MM.1S (cell line): ENCODE measurements around the gene CLDND1.

ENCODE experiments used
- DNase-seq: peaks from one replicate; pipeline ENCODE4 v3.0.0-alpha.2; 2015
- H2AFZ ChIP-seq: fragments of 300-600 bp; sonication (generic); 2 replicates; pipeline ENCODE4 v1.6.0; 2016; ENCODE audit warnings: antibody characterized with exemption, low read length
- H3F3A ChIP-seq: fragments of 300-600 bp; sonication (generic); 2 replicates; pipeline ENCODE4 v1.6.1; 2016; ENCODE audit warnings: mild to moderate bottlenecking, antibody characterized with exemption, low read length, moderate library complexity, mixed read lengths; ENCODE audit not compliant: insufficient read depth
- H3K27ac ChIP-seq: fragments of 300-600 bp; sonication (generic); 2 replicates; pipeline ENCODE4 v1.5.1; 2016; ENCODE audit warnings: mild to moderate bottlenecking, low read length
- H3K27me3 ChIP-seq: fragments of 300-600 bp; sonication (generic); replicated peaks from 2 replicates; pipeline ENCODE4 v1.6.0; 2016; ENCODE audit warnings: low read length; ENCODE audit not compliant: insufficient read depth
- H3K36me3 ChIP-seq: fragments of 300-600 bp; sonication (generic); replicated peaks from 2 replicates; pipeline ENCODE4 v1.6.1; 2016; ENCODE audit warnings: mild to moderate bottlenecking, low read length, mixed read lengths; ENCODE audit not compliant: insufficient read depth
- H3K4me1 ChIP-seq: fragments of 300-600 bp; sonication (generic); 2 replicates; pipeline ENCODE4 v1.6.1; 2016; ENCODE audit warnings: low read length, mixed read lengths
- H3K4me2 ChIP-seq: fragments of 300-600 bp; sonication (generic); 2 replicates; pipeline ENCODE4 v1.6.0; 2016; ENCODE audit warnings: low read depth, low read length
- H3K4me3 ChIP-seq: fragments of 300-600 bp; sonication (generic); 2 replicates; pipeline ENCODE4 v1.5.1; 2016; ENCODE audit warnings: low read length, mixed read lengths
- H3K79me2 ChIP-seq: fragments of 300-600 bp; sonication (generic); 2 replicates; pipeline ENCODE4 v1.6.1; 2016; ENCODE audit warnings: mixed run types, low read length, mixed read lengths
- H3K9ac ChIP-seq: fragments of 300-600 bp; sonication (generic); 2 replicates; pipeline ENCODE4 v1.6.1; 2016; ENCODE audit warnings: low read length, mixed read lengths
- H3K9me2 ChIP-seq: fragments of 300-600 bp; sonication (generic); replicated peaks from 2 replicates; pipeline ENCODE4 v1.6.1; 2016; ENCODE audit warnings: mild to moderate bottlenecking, low read length, mixed read lengths; ENCODE audit not compliant: insufficient read depth
- H3K9me3 ChIP-seq: fragments of 300-600 bp; sonication (generic); replicated peaks from 2 replicates; pipeline ENCODE4 v1.6.1; 2016; ENCODE audit warnings: mild to moderate bottlenecking, low read length, mixed read lengths; ENCODE audit not compliant: insufficient read depth
- H4K20me1 ChIP-seq: fragments of 300-600 bp; sonication (generic); 2 replicates; pipeline ENCODE4 v1.6.1; 2016; ENCODE audit warnings: mild to moderate bottlenecking, low read length, moderate library complexity, mixed read lengths; ENCODE audit not compliant: insufficient read depth
- CTCF ChIP-seq: fragments of 300-600 bp; sonication (generic); IDR thresholded peaks from 2 replicates; pipeline ENCODE4 v1.5.1; 2016; ENCODE audit warnings: antibody characterized with exemption, low read length, mixed read lengths
- EZH2 ChIP-seq: fragments of 300-600 bp; sonication (generic); optimal IDR thresholded peaks from 2 replicates; pipeline ENCODE3; 2017; ENCODE audit warnings: low read depth, mild to moderate bottlenecking, antibody characterized with exemption, low read length, mixed read lengths
- EZH2phosphoT487 ChIP-seq: fragments of 300-600 bp; sonication (generic); IDR thresholded peaks from 2 replicates; pipeline ENCODE4 v1.6.1; 2018; ENCODE audit warnings: antibody characterized with exemption, low read length

CLDND1 gene

GRCh38 chr3:98551236-98551635 is 28.5 kb upstream of the CLDND1 start:
- no peaks in the 10 kb centered on the region for H3K36me3 ChIP-seq
- DNase-seq = no peak
- no peak overlapping the region for H3K4me2 ChIP-seq
- H2AFZ ChIP-seq = no peak overlapping the region
- no peaks in the 10 kb centered on the region for H3K79me2 ChIP-seq
- H3K9me2 ChIP-seq = no peaks in the 10 kb centered on the region
- TF ChIP-seq EZH2phosphoT487 (no peak), CTCF (no peak), EZH2 (no peak)
- no peak overlapping the region for H3K27ac ChIP-seq
- H3K4me1 ChIP-seq = peaks cover 10% of the 10 kb centered on the region
- no peak overlapping the region for H3K4me3 ChIP-seq
- H3F3A ChIP-seq = peaks cover 19% of the 10 kb centered on the region
- H3K9me3 ChIP-seq = no peaks in the 10 kb centered on the region
- H3K27me3 ChIP-seq = no peaks in the 10 kb centered on the region
- H4K20me1 ChIP-seq = no peaks in the 10 kb centered on the region
- H3K9ac ChIP-seq = no peak overlapping the region

GRCh38 chr3:98550833-98551232 is 28.1 kb upstream of the CLDND1 start:
- Histone ChIP-seq H3K9ac (no peak overlapping the region), H3F3A (peaks cover 19% of the 10 kb centered on the region), H4K20me1 (no peaks in the 10 kb centered on the region), H3K27me3 (no peaks in the 10 kb centered on the region), H3K4me3 (no peak overlapping the region), H3K9me2 (no peaks in the 10 kb centered on the region), H3K4me1 (peaks cover 13% of the 10 kb centered on the region), H3K4me2 (no peak overlapping the region), H3K9me3 (no peaks in the 10 kb centered on the region), H3K27ac (no peak overlapping the region), H2AFZ (no peak overlapping the region), H3K79me2 (no peaks in the 10 kb centered on the region), H3K36me3 (no peaks in the 10 kb centered on the region)
- TF ChIP-seq EZH2 (no peak), CTCF (no peak), EZH2phosphoT487 (no peak)
- no peak for DNase-seq

- H3K9me3 ChIP-seq = no peaks in the 10 kb centered on the region
- H3K27ac ChIP-seq = no peak overlapping the region
- no peak overlapping the region for H3K4me3 ChIP-seq
- H3K36me3 ChIP-seq = no peaks in the 10 kb centered on the region
- no peak overlapping the region for H2AFZ ChIP-seq
- H3K4me2 ChIP-seq = no peak overlapping the region
- H4K20me1 ChIP-seq = no peaks in the 10 kb centered on the region
- peaks cover 7% of the 10 kb centered on the region for H3F3A ChIP-seq
- TF ChIP-seq CTCF (no peak), EZH2phosphoT487 (no peak), EZH2 (no peak)
- no peak overlapping the region for H3K9ac ChIP-seq
- peaks cover 5% of the 10 kb centered on the region for H3K4me1 ChIP-seq
- DNase-seq = no peak
- no peaks in the 10 kb centered on the region for H3K79me2 ChIP-seq
- no peaks in the 10 kb centered on the region for H3K9me2 ChIP-seq
- H3K27me3 ChIP-seq = no peaks in the 10 kb centered on the region
Measured at GRCh38 chr3:98548544-98548943, 25.8 kb upstream of the CLDND1 start.

GRCh38 chr3:98545940-98546339 is 23.2 kb upstream of the CLDND1 start:
- no peak overlapping the region for H3K27ac ChIP-seq
- no peak overlapping the region for H3K9ac ChIP-seq
- H3K27me3 ChIP-seq = no peaks in the 10 kb centered on the region

More at GRCh38 chr3:98545940-98546339, 23.2 kb upstream of the CLDND1 start:
- peaks cover 8% of the 10 kb centered on the region for H3F3A ChIP-seq
- H3K4me3 ChIP-seq = 0 out of 2 replicates have a peak overlapping the region, but pooled peaks have one; percentile 4
- peaks cover 14% of the 10 kb centered on the region for H3K4me1 ChIP-seq
- H4K20me1 ChIP-seq = no peaks in the 10 kb centered on the region
- no peak for TF ChIP-seq EZH2phosphoT487
- TF ChIP-seq EZH2 = no peak
- TF ChIP-seq CTCF = no peak
- no peaks in the 10 kb centered on the region for H3K9me3 ChIP-seq
- no peaks in the 10 kb centered on the region for H3K36me3 ChIP-seq
- no peaks in the 10 kb centered on the region for H3K9me2 ChIP-seq
- no peaks in the 10 kb centered on the region for H3K79me2 ChIP-seq
- peak overlapping the region; percentile 53 for H3K4me2 ChIP-seq
- peak; percentile 81 for DNase-seq
- H2AFZ ChIP-seq = no peak overlapping the region
